H1 (cell line): ENCODE measurements around the gene RNF41. TPM values are rescaled to one million over a fixed set of nuclear protein-coding genes. Genes with fewer than 3 reads are reported as not detected.

Experiments
- CTCF ChIA-PET: fragments of 300-600 bp; sonication (Branson Sonifier 250); formaldehyde crosslinking; loops from one replicate; lab custom pipeline; 2021; ENCODE audit not compliant: partially characterized antibody; lab: Charles Lee
- POLR2A ChIA-PET: fragments of 300-600 bp; sonication (Branson Sonifier 250); formaldehyde crosslinking; loops from one replicate; lab custom pipeline; 2021; ENCODE audit warnings: inconsistent platforms; ENCODE audit not compliant: partially characterized antibody; lab: Charles Lee
- DNase-seq, 2 experiments: peaks; one replicate each; pipeline versions ENCODE4 v3.0.0 to v3.0.0-alpha.2; 2010 to 2022; ENCODE audit warnings: low spot score in 2 of 2, low read depth in 1 of 2, mixed read lengths in 1 of 2
- FAIRE-seq: peaks from 2 replicates; lab custom pipeline; 2011; peaks lifted over from hg19 to GRCh38; lab: Jason Lieb, UNC
- H2AFZ ChIP-seq: 2 replicates; pipeline ENCODE4 v1.8.1; 2012; ENCODE audit warnings: low read length, inconsistent platforms
- H2AK5ac ChIP-seq: 2 replicates; pipeline ENCODE4 v1.6.1; 2013; ENCODE audit warnings: low read depth, low read length
- H2BK120ac ChIP-seq: replicated peaks from 2 replicates; pipeline ENCODE3; 2013; ENCODE audit warnings: low read depth, low read length, inconsistent platforms
- H2BK12ac ChIP-seq: 2 replicates; pipeline ENCODE4 v1.6.1; 2013; ENCODE audit warnings: low read depth, low read length
- H2BK15ac ChIP-seq: 2 replicates; pipeline ENCODE4 v1.6.1; 2013; ENCODE audit warnings: low read length
- H2BK20ac ChIP-seq: 2 replicates; pipeline ENCODE4 v1.6.1; 2013; ENCODE audit warnings: low read length
- H2BK5ac ChIP-seq: 2 replicates; pipeline ENCODE4 v1.6.1; 2013; ENCODE audit warnings: low read depth, low read length
- H3K14ac ChIP-seq: 2 replicates; pipeline ENCODE4 v1.6.1; 2013; ENCODE audit warnings: inconsistent platforms; ENCODE audit not compliant: insufficient read length
- H3K18ac ChIP-seq: 2 replicates; pipeline ENCODE4 v1.6.1; 2013; ENCODE audit warnings: low read length; ENCODE audit errors: extremely low read depth
- H3K23ac ChIP-seq: 2 replicates; pipeline ENCODE4 v1.6.1; 2013; ENCODE audit warnings: inconsistent platforms; ENCODE audit not compliant: insufficient read length
- H3K23me2 ChIP-seq: 2 replicates; pipeline ENCODE4 v1.6.1; 2013; ENCODE audit warnings: low read depth, low read length
- H3K27ac ChIP-seq: 2 replicates; pipeline ENCODE4 v1.6.1; 2011; ENCODE audit warnings: low read depth, low read length, inconsistent platforms
- H3K27me3 ChIP-seq, 4 experiments: replicated peaks in 1 of 4; 1 replicate in 1 of 4; 2 replicates in 3 of 4; pipeline versions ENCODE4 v1.6.1 to v1.8.1; 2011 to 2013; ENCODE audit warnings: low read length in 3 of 4, mild to moderate bottlenecking in 3 of 4, inconsistent platforms in 2 of 4, mixed read lengths in 2 of 4, moderate library complexity in 1 of 4; ENCODE audit not compliant: control insufficient read depth in 3 of 4, insufficient read depth in 3 of 4; ENCODE audit errors: extremely low read depth in 1 of 4
- H3K36me3 ChIP-seq, 4 experiments: 2 replicates each; pipeline versions ENCODE4 v1.6.1 to v1.8.1; 2011 to 2013; ENCODE audit warnings: mild to moderate bottlenecking in 4 of 4, low read length in 3 of 4, moderate library complexity in 2 of 4, control low read depth in 1 of 4, inconsistent platforms in 1 of 4; ENCODE audit not compliant: insufficient read depth in 4 of 4, control insufficient read depth in 2 of 4
- H3K4ac ChIP-seq: replicated peaks from 2 replicates; pipeline ENCODE3; 2013; ENCODE audit warnings: low read length, low read depth, mixed read lengths, inconsistent platforms; ENCODE audit not compliant: insufficient read length
- H3K4me1 ChIP-seq, 4 experiments: replicated peaks in 1 of 4; 1 replicate in 1 of 4; 2 replicates in 3 of 4; pipeline versions ENCODE4 v1.6.1 to v1.8.1; 2011 to 2013; ENCODE audit warnings: low read length in 3 of 4, inconsistent platforms in 2 of 4, mixed read lengths in 1 of 4; ENCODE audit not compliant: insufficient read depth in 4 of 4, control insufficient read depth in 3 of 4
- H3K4me2 ChIP-seq, 2 experiments: 2 replicates each; pipeline versions ENCODE4 v1.6.1 to v1.8.1; 2011 to 2013; ENCODE audit warnings: low read depth in 2 of 2, low read length in 2 of 2, control low read depth in 1 of 2, inconsistent platforms in 1 of 2, mild to moderate bottlenecking in 1 of 2; ENCODE audit not compliant: insufficient read depth in 1 of 2
- H3K4me3 ChIP-seq, 4 experiments: fragments of 200-600, 300-600 bp in 1 of 4; sonication (generic), shearing (Covaris generic), sonication (Bioruptor Twin) in 1 of 4; 2 replicates each; pipeline versions ENCODE4 v1.5.1 to v1.8.1; 2011 to 2016; ENCODE audit warnings: low read length in 4 of 4, low read depth in 3 of 4, control low read depth in 2 of 4, inconsistent platforms in 2 of 4, mild to moderate bottlenecking in 2 of 4, mixed read lengths in 1 of 4, moderate library complexity in 1 of 4; ENCODE audit not compliant: insufficient read depth in 2 of 4; ENCODE audit errors: extremely low read depth in 1 of 4
- H3K56ac ChIP-seq: replicated peaks from 2 replicates; pipeline ENCODE3; 2013; ENCODE audit warnings: low read depth, mild to moderate bottlenecking, mixed read lengths, low read length, inconsistent platforms; ENCODE audit not compliant: insufficient read length
- H3K79me1 ChIP-seq: 2 replicates; pipeline ENCODE4 v1.6.1; 2013; ENCODE audit warnings: low read depth, low read length, control low read depth
- H3K79me2 ChIP-seq, 2 experiments: 2 replicates each; pipeline versions ENCODE4 v1.6.1 to v1.8.1; 2012 to 2013; ENCODE audit warnings: low read length in 2 of 2, mild to moderate bottlenecking in 2 of 2, inconsistent platforms in 1 of 2; ENCODE audit not compliant: insufficient read depth in 2 of 2, control insufficient read depth in 1 of 2
- H3K9ac ChIP-seq, 4 experiments: replicated peaks in 1 of 4; 1 replicate in 1 of 4; 2 replicates in 3 of 4; pipeline versions ENCODE4 v1.6.1 to v1.8.1; 2011 to 2013; ENCODE audit warnings: low read depth in 3 of 4, low read length in 3 of 4, control low read depth in 2 of 4, mild to moderate bottlenecking in 2 of 4, moderate library complexity in 2 of 4, inconsistent platforms in 1 of 4; ENCODE audit errors: extremely low read depth in 1 of 4
- H3K9me3 ChIP-seq, 2 experiments: 2 replicates each; pipeline versions ENCODE4 v1.6.1 to v1.8.1; 2012 to 2013; ENCODE audit warnings: mild to moderate bottlenecking in 2 of 2, moderate library complexity in 2 of 2, control low read depth in 1 of 2, inconsistent platforms in 1 of 2, low read depth in 1 of 2, low read length in 1 of 2, mixed read lengths in 1 of 2; ENCODE audit not compliant: insufficient read depth in 2 of 2
- H4K20me1 ChIP-seq, 2 experiments: replicated peaks in 1 of 2; 2 replicates each; pipeline versions ENCODE3 to v1.8.1; 2011 to 2013; ENCODE audit warnings: inconsistent platforms in 2 of 2, low read length in 2 of 2, mild to moderate bottlenecking in 1 of 2; ENCODE audit not compliant: insufficient read depth in 2 of 2, control insufficient read depth in 1 of 2
- H4K5ac ChIP-seq: 2 replicates; pipeline ENCODE4 v1.6.1; 2013; ENCODE audit warnings: low read length, low read depth, mixed read lengths, inconsistent platforms; ENCODE audit not compliant: insufficient read length
- H4K8ac ChIP-seq: 2 replicates; pipeline ENCODE4 v1.8.0; 2013; ENCODE audit warnings: mild to moderate bottlenecking, moderate library complexity, low read length, inconsistent platforms; ENCODE audit not compliant: insufficient read depth; ENCODE audit errors: extremely low read depth
- H4K91ac ChIP-seq: replicated peaks from 2 replicates; pipeline ENCODE3; 2013; ENCODE audit warnings: low read length, mixed read lengths, inconsistent platforms; ENCODE audit not compliant: insufficient read length
- SUZ12 ChIP-seq: fragments of 200-600 bp; sonication (generic); IDR thresholded peaks from 2 replicates; pipeline ENCODE4 v1.6.1; 2012; ENCODE audit warnings: mild to moderate bottlenecking, inconsistent platforms, low read length, moderate library complexity, mixed read lengths
- WGBS, 2 experiments: shearing (Covaris generic) in 1 of 2; methylation state at CpG; one replicate each; pipeline versions ENCODE4 v1.1.6 to v1.1.7; 2013 to 2015; ENCODE audit warnings: low lambda C conversion rate in 2 of 2, mixed read lengths in 2 of 2, inconsistent platforms in 1 of 2, low coverage in 1 of 2, missing lambda C conversion rate in 1 of 2; ENCODE audit not compliant: insufficient replicate concordance in 2 of 2, insufficient coverage in 1 of 2, insufficient read length in 1 of 2; ENCODE audit errors: extremely low coverage in 1 of 2, missing lambda C conversion rate in 1 of 2; 5-methylcytosine and 5-hydroxymethylcytosine counted together
- polyA plus RNA-seq, 7 experiments: library from polyadenylated mRNA; depleted of rRNA in 3 of 7; stranded (reverse) in 5 of 7; unstranded in 2 of 7; fragments of >200 nt in 5 of 7; fragments of 200-250 nt in 2 of 7; gene quantifications; 1 replicate in 5 of 7; 2 replicates in 1 of 7; 4 replicates in 1 of 7; pipeline versions ENCODE4 v1.2.1 to v1.2.3, GENCODE V29; 2011 to 2013; ENCODE audit warnings: missing spikeins in 2 of 7, mixed read lengths in 2 of 7
- total RNA-seq: library from RNA; stranded (reverse); fragmentation: NEBNext Ultra II Directional; extraction: Animal tissue kit (Norgen Biotek cat#: 25700); gene quantifications from 2 replicates; pipeline ENCODE4 v1.2.1, GENCODE V29; 2021

RNF41 gene
- total and polyA plus RNA-seq, 2 of the 8 experiments (the other 6 are each of a cell fraction or from before 2014, with no cell fraction given): 55.5 to 98.6 TPM

DNA sequence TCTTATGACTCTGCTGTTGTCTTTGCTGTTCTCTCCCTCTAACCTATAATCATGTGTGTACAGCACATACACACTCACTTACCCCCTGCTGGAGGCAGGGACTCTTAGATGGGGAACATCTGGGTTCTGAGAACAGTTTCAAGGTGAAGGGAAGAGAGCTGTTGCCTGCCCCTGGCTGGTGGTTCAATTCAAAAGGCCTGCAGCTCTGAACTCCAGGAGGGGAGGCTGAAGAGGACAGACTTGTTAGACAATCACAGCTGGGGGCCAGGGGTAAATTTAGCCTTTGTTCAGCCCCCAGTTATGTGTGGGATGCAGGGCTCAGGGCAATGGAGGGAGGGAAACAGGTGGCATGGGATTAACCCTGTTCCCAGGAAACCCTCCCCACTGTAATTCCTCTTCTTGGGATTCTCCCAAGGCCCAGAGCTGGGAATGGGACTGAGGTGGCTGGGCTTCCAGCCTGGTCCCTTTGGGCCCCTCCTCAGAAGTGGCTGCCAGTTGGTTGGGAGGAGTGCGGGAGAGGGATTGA is 67.4 kb downstream of the RNF41 start:
- no peak overlapping the region for H4K91ac ChIP-seq
- FAIRE-seq (no peak), DNase-seq (no peak)
- WGBS, 2 experiments: 100% methylated on average over 1 of the region's 1 CpG; no CpG with 5 or more reads in 1 of the 2 experiments
- H4K8ac ChIP-seq: no peak overlapping the region
- H2AFZ ChIP-seq: no peak overlapping the region
- H3K27me3 ChIP-seq: no peaks in the 10 kb centered on the region; a peak in 1 of 7 replicates
- H3K36me3 ChIP-seq: peaks cover 3 to 14% (median 4%) of the 10 kb centered on the region in 4 experiments; a peak in 6 of 8 replicates
- no peak overlapping the region for H2AK5ac ChIP-seq
- no peak overlapping the region for H3K23ac ChIP-seq
- no peak overlapping the region for H3K18ac ChIP-seq
- H2BK20ac ChIP-seq: no peak overlapping the region
- peaks cover 19% of the 10 kb centered on the region for H3K23me2 ChIP-seq
- H4K20me1 ChIP-seq: peaks cover 0 to 3% of the 10 kb centered on the region in 2 experiments
- no peak overlapping the region for H2BK120ac ChIP-seq
- peaks cover 3 to 18% of the 10 kb centered on the region in 2 experiments for H3K79me2 ChIP-seq
- H3K27ac ChIP-seq: no peak overlapping the region
- no peak overlapping the region for H3K4ac ChIP-seq
- ChIA-PET CTCF (interaction anchor here (1.2 to 2.7 kb wide), 4 partner anchors 10 to 35 kb away, joined by 4 to 15 read pairs (median 6); partner anchors contain the start of genes ESYT1 and ZC3H10), POLR2A (interaction anchor here (1.1 to 15.6 kb wide), 7 partner anchors 9 to 295 kb away, joined by 3 to 656 read pairs (median 7); partner anchors contain the start of genes PA2G4, RNF41, SMARCC2 and TIMELESS)
- no peak overlapping the region for H3K14ac ChIP-seq
- no peak overlapping the region for H2BK5ac ChIP-seq
- no peaks in the 10 kb centered on the region for H3K9me3 ChIP-seq
- no peak overlapping the region for H3K9ac ChIP-seq
- no peak overlapping the region for H4K5ac ChIP-seq
- no peak overlapping the region for H3K4me3 ChIP-seq
- H3K79me1 ChIP-seq: 0 out of 2 replicates have a peak, but pooled peaks cover 2% of the 10 kb centered on the region
- peaks cover 6 to 16% (median 10%) of the 10 kb centered on the region in 4 experiments; a peak in 6 of 7 replicates for H3K4me1 ChIP-seq
- H3K4me2 ChIP-seq: no peak overlapping the region; a peak in 1 of 4 replicates
- H2BK12ac ChIP-seq: no peak overlapping the region
- no peak overlapping the region for H2BK15ac ChIP-seq
- H3K56ac ChIP-seq: no peak overlapping the region
- no peak for TF ChIP-seq SUZ12
